H9 (cell line): ENCODE measurements around the gene RIOK1. TPM values are rescaled to one million over a fixed set of nuclear protein-coding genes. Genes with fewer than 3 reads are reported as not detected.

ENCODE experiments used
- DNase-seq: peaks from one replicate; pipeline ENCODE4 v3.0.0-alpha.2; 2017
- H2AFZ ChIP-seq: one replicate; pipeline ENCODE4 v1.6.1; 2013; ENCODE audit warnings: mild to moderate bottlenecking, low read length, control low read depth, moderate library complexity
- H2AK5ac ChIP-seq: 2 replicates; pipeline ENCODE4 v1.6.1; 2013; ENCODE audit warnings: low read length, control low read depth, mixed read lengths; ENCODE audit not compliant: insufficient read length
- H2BK120ac ChIP-seq: one replicate; pipeline ENCODE4 v1.6.1; 2013; ENCODE audit warnings: low read depth, mild to moderate bottlenecking, low read length, control low read depth, inconsistent platforms; ENCODE audit not compliant: poor library complexity, severe bottlenecking
- H2BK12ac ChIP-seq: 2 replicates; pipeline ENCODE4 v1.6.1; 2013; ENCODE audit warnings: low read length, control low read depth, mixed read lengths, low read depth; ENCODE audit not compliant: insufficient read length
- H2BK15ac ChIP-seq: 2 replicates; pipeline ENCODE4 v1.6.1; 2013; ENCODE audit warnings: low read depth, low read length, control low read depth
- H2BK20ac ChIP-seq: one replicate; pipeline ENCODE4 v1.6.1; 2013; ENCODE audit warnings: low read depth, mild to moderate bottlenecking, low read length, control low read depth, inconsistent platforms; ENCODE audit not compliant: poor library complexity, severe bottlenecking
- H2BK5ac ChIP-seq: 2 replicates; pipeline ENCODE4 v1.6.1; 2013; ENCODE audit warnings: low read length, control low read depth, mixed read lengths; ENCODE audit not compliant: insufficient read length
- H3K14ac ChIP-seq: 2 replicates; pipeline ENCODE4 v1.6.1; 2013; ENCODE audit warnings: low read length, control low read depth; ENCODE audit not compliant: insufficient read depth
- H3K18ac ChIP-seq: 2 replicates; pipeline ENCODE4 v1.6.1; 2013; ENCODE audit warnings: low read depth, mild to moderate bottlenecking, mixed read lengths, low read length, control low read depth; ENCODE audit not compliant: insufficient read length
- H3K23ac ChIP-seq: 2 replicates; pipeline ENCODE4 v1.6.1; 2013; ENCODE audit warnings: low read length, control low read depth, mixed read lengths, low read depth; ENCODE audit not compliant: insufficient read length
- H3K23me2 ChIP-seq: 2 replicates; pipeline ENCODE4 v1.6.1; 2013; ENCODE audit warnings: low read depth, mild to moderate bottlenecking, mixed read lengths, low read length, control low read depth; ENCODE audit not compliant: insufficient read length, poor library complexity, severe bottlenecking
- H3K27ac ChIP-seq: 2 replicates; pipeline ENCODE4 v1.5.1; 2013; ENCODE audit warnings: low read length, control low read depth, mixed read lengths, low read depth; ENCODE audit not compliant: insufficient read length
- H3K27me3 ChIP-seq: 2 replicates; pipeline ENCODE4 v1.6.1; 2013; ENCODE audit warnings: low read length, control low read depth, inconsistent platforms; ENCODE audit not compliant: insufficient read depth
- H3K4ac ChIP-seq: 2 replicates; pipeline ENCODE4 v1.6.1; 2013; ENCODE audit warnings: low read depth, mild to moderate bottlenecking, control low read depth, inconsistent platforms, low read length, moderate library complexity
- H3K4me1 ChIP-seq: 2 replicates; pipeline ENCODE4 v1.6.1; 2013; ENCODE audit warnings: low read length, control low read depth, inconsistent platforms; ENCODE audit not compliant: insufficient read depth
- H3K4me2 ChIP-seq: 2 replicates; pipeline ENCODE4 v1.6.1; 2013; ENCODE audit warnings: low read length, control low read depth, mixed read lengths; ENCODE audit not compliant: insufficient read length, insufficient read depth
- H3K56ac ChIP-seq: 2 replicates; pipeline ENCODE4 v1.6.1; 2013; ENCODE audit warnings: low read depth, mild to moderate bottlenecking, mixed read lengths, low read length, control low read depth; ENCODE audit not compliant: insufficient read length
- H3K79me1 ChIP-seq: 2 replicates; pipeline ENCODE4 v1.6.1; 2013; ENCODE audit warnings: low read depth, mild to moderate bottlenecking, moderate library complexity, low read length, control low read depth, inconsistent platforms; ENCODE audit not compliant: insufficient read depth, poor library complexity, severe bottlenecking
- H3K79me2 ChIP-seq: 2 replicates; pipeline ENCODE4 v1.6.1; 2013; ENCODE audit warnings: low read length, control low read depth, inconsistent platforms; ENCODE audit not compliant: insufficient read depth
- H3K9ac ChIP-seq: 2 replicates; pipeline ENCODE4 v1.6.1; 2013; ENCODE audit warnings: low read length, control low read depth, mixed read lengths; ENCODE audit not compliant: insufficient read length; ENCODE audit errors: extremely low read depth
- H3K9me3 ChIP-seq: one replicate; pipeline ENCODE4 v1.6.1; 2013; ENCODE audit warnings: low read depth, low read length, inconsistent platforms; ENCODE audit not compliant: control insufficient read depth
- H3T11ph ChIP-seq: one replicate; pipeline ENCODE4 v1.6.1; 2013; ENCODE audit warnings: mild to moderate bottlenecking, low read length, control low read depth, inconsistent platforms
- H4K20me1 ChIP-seq: one replicate; pipeline ENCODE4 v1.6.1; 2013; ENCODE audit not compliant: control insufficient read depth, insufficient read length, insufficient read depth
- H4K5ac ChIP-seq: 2 replicates; pipeline ENCODE4 v1.6.1; 2013; ENCODE audit warnings: low read depth, mild to moderate bottlenecking, mixed read lengths, low read length, control low read depth; ENCODE audit not compliant: insufficient read length
- H4K8ac ChIP-seq: replicated peaks from 2 replicates; pipeline ENCODE4 v1.6.1; 2013; ENCODE audit warnings: low read length, control low read depth, mixed read lengths, low read depth; ENCODE audit not compliant: insufficient read length
- H4K91ac ChIP-seq: 2 replicates; pipeline ENCODE4 v1.6.1; 2013; ENCODE audit warnings: low read depth, mild to moderate bottlenecking, moderate library complexity, mixed read lengths, low read length, control low read depth; ENCODE audit not compliant: insufficient read length
- H3K27ac Mint-ChIP-seq, 3 experiments: 2 replicates in 2 of 3; 3 replicates in 1 of 3; pipeline ENCODE4 v1.8.0; 2020 to 2021; ENCODE audit warnings: mixed read lengths in 3 of 3, mild to moderate bottlenecking in 1 of 3, moderate library complexity in 1 of 3
- H3K27me3 Mint-ChIP-seq: 2 replicates; pipeline ENCODE4 v1.8.0; 2021; ENCODE audit warnings: low read depth, mild to moderate bottlenecking, moderate library complexity, mixed read lengths
- H3K36me3 Mint-ChIP-seq, 3 experiments: 2 replicates in 2 of 3; 3 replicates in 1 of 3; pipeline ENCODE4 v1.8.0; 2020 to 2021; ENCODE audit warnings: low read depth in 3 of 3, mixed read lengths in 3 of 3; ENCODE audit not compliant: insufficient read depth in 1 of 3
- H3K4me1 Mint-ChIP-seq, 2 experiments: 2 replicates each; pipeline ENCODE4 v1.8.0; 2020; ENCODE audit warnings: mixed read lengths in 2 of 2
- H3K4me3 Mint-ChIP-seq, 2 experiments: 2 replicates in 1 of 2; 3 replicates in 1 of 2; pipeline ENCODE4 v1.8.0; 2020 to 2021; ENCODE audit warnings: mild to moderate bottlenecking in 2 of 2, mixed read lengths in 2 of 2, moderate library complexity in 1 of 2
- H3K9me3 Mint-ChIP-seq, 2 experiments: 2 replicates in 1 of 2; 3 replicates in 1 of 2; pipeline ENCODE4 v1.8.0; 2020; ENCODE audit warnings: mild to moderate bottlenecking in 2 of 2, mixed read lengths in 2 of 2, moderate library complexity in 1 of 2
- WGBS: extraction: QIAGEN DNeasy Blood & Tissue Kit; methylation state at CpG from one replicate; pipeline ENCODE4 v1.1.7; 2013; ENCODE audit warnings: missing lambda C conversion rate, low lambda C conversion rate, mixed read lengths; ENCODE audit not compliant: insufficient read length; ENCODE audit errors: extremely low coverage; 5-methylcytosine and 5-hydroxymethylcytosine counted together
- total RNA-seq: library from RNA; stranded (reverse); gene quantifications from 2 replicates; pipeline ENCODE4 v1.2.1, GENCODE V29; 2021
- TF ChIP-seq, protein P1 (sequence below): fragments of 200-600 bp; sonication (generic); conservative IDR thresholded peaks from 3 replicates; pipeline ENCODE4 v1.8.0; 2021; ENCODE audit warnings: antibody characterized with exemption, mild to moderate bottlenecking

The RIOK1 gene
- total RNA-seq, 1 experiment from 2014 or later: 40.0 TPM

DNA sequence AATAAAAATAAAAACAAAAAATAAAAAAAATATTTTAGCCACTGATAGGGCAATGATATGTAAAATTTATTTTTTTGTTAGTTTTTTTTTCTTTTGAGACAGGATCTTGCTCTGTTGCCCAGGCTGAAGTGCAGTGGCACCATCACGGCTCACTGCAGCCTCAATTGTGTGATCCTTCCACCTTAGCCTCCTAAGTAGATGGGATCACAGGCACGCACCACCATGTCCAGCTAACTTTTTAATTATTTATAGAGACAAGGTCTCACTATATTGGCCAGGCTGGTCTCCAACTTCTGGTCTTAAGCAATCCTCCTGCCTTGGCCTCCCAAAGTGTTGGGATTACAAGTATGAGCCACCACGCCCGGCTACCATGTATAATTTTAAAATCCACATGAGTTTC is 59.4 kb downstream of the RIOK1 start:
- Mint-ChIP-seq H3K4me1 (peaks cover 11 to 16% of the 10 kb centered on the region in 2 experiments), H3K36me3 (no peaks in the 10 kb centered on the region), H3K4me3 (no peak overlapping the region), H3K27me3 (peaks cover 2% of the 10 kb centered on the region; the same call in 1 of the 2 replicates), H3K27ac (no peak overlapping the region), H3K9me3 (no peaks in the 10 kb centered on the region)
- no peak overlapping the region for H3K18ac ChIP-seq
- H3K56ac ChIP-seq: no peak overlapping the region
- H3K79me2 ChIP-seq: no peaks in the 10 kb centered on the region
- no peak overlapping the region for H3K27ac ChIP-seq
- no peaks in the 10 kb centered on the region for H3K9me3 ChIP-seq
- WGBS: no CpG with 5 or more reads among the region's 4 CpGs
- no peak overlapping the region for H3K14ac ChIP-seq
- H4K20me1 ChIP-seq: no peaks in the 10 kb centered on the region
- H2BK15ac ChIP-seq: no peak overlapping the region
- H3K79me1 ChIP-seq: no peaks in the 10 kb centered on the region
- H3K23me2 ChIP-seq: no peaks in the 10 kb centered on the region
- no peak overlapping the region for H2BK12ac ChIP-seq
- H4K5ac ChIP-seq: no peak overlapping the region
- H3K4me2 ChIP-seq: no peak overlapping the region
- H2AFZ ChIP-seq: no peak overlapping the region
- H3K9ac ChIP-seq: no peak overlapping the region
- no peak overlapping the region for H3T11ph ChIP-seq
- H2BK120ac ChIP-seq: no peak overlapping the region
- H3K27me3 ChIP-seq: no peaks in the 10 kb centered on the region
- H2BK20ac ChIP-seq: no peak overlapping the region
- H2BK5ac ChIP-seq: no peak overlapping the region
- H2AK5ac ChIP-seq: no peak overlapping the region
- TF ChIP-seq, protein P1, sequence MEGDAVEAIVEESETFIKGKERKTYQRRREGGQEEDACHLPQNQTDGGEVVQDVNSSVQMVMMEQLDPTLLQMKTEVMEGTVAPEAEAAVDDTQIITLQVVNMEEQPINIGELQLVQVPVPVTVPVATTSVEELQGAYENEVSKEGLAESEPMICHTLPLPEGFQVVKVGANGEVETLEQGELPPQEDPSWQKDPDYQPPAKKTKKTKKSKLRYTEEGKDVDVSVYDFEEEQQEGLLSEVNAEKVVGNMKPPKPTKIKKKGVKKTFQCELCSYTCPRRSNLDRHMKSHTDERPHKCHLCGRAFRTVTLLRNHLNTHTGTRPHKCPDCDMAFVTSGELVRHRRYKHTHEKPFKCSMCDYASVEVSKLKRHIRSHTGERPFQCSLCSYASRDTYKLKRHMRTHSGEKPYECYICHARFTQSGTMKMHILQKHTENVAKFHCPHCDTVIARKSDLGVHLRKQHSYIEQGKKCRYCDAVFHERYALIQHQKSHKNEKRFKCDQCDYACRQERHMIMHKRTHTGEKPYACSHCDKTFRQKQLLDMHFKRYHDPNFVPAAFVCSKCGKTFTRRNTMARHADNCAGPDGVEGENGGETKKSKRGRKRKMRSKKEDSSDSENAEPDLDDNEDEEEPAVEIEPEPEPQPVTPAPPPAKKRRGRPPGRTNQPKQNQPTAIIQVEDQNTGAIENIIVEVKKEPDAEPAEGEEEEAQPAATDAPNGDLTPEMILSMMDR: no peak
- H4K91ac ChIP-seq: no peak overlapping the region
- no peak overlapping the region for H3K23ac ChIP-seq
- H3K4me1 ChIP-seq: no peaks in the 10 kb centered on the region
- no peak for DNase-seq
- no peak overlapping the region for H4K8ac ChIP-seq
- no peak overlapping the region for H3K4ac ChIP-seq
